HK-2 (cell line): Measurements from ENCODE around the gene GSTM4.
"Not testable (repeated sequence)": the region's sequence is repeated elsewhere in the genome, so short reads cannot be mapped to it uniquely, and the experiment has no call there.

Source experiments
- DNase-seq: peaks from one replicate; pipeline ENCODE4 v3.0.0-alpha.2; 2018; ENCODE audit not compliant: unreplicated experiment

GSTM4 gene

DNA sequence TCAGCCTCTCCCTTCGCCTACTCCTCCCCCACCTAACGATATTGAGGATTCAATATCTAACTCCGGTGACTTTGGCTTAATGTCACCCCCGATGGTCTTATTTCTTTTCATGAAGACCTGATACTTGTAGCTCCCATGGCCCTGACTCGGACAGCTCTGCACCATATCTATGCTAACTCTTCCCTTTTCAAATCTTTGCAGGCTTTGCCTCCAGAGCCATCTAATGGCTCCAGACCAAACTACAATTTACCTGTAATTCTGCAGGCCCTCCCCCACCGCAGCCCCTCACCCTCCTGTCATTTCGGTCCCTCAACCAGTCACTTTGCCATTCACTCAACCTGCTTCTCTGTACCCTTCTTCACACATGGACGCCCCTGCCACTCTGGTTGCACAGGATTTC is 48.3 kb downstream of the GSTM4 start:
- DNase-seq: no peak

DNA sequence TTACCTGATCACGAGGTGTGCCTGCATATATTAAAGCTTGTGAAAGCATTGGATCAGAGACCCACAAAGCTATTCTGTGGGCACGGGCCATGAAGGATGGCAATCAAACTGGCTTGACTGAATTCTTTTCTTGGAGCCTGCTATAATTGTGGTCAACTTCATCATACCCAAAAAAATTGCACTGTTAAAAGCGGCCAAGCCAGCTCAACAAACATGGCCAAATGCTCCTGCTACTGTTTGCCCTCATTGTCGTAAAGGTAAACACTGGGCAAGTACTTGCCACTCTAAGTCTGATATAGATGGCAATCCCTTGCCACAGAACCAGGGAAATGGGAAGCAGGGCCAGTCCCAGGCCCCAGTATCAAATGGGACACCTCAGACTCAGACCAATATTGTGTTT is 49.5 kb downstream of the GSTM4 start:
- no peak for DNase-seq

DNA sequence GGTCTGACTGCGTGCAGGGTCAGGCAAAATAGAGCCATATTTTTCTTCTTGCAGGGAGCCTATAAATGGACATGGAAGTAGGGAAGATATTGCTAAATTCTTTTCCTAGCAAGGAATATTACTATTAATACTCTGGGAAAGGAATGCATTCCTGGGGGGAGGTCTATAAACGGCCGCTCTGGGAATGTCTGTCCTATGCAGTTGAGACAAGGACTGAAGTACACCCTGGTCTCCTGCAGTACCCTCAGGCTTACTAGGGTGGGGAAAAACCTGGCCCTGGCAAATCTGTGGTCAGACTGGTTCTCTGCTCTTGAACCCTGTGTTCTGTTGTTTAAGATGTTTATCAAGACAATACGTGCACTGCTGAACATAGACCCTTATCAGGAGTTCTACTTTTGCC is 53.0 kb downstream of the GSTM4 start:
- DNase-seq: not testable (repeated sequence)

DNA sequence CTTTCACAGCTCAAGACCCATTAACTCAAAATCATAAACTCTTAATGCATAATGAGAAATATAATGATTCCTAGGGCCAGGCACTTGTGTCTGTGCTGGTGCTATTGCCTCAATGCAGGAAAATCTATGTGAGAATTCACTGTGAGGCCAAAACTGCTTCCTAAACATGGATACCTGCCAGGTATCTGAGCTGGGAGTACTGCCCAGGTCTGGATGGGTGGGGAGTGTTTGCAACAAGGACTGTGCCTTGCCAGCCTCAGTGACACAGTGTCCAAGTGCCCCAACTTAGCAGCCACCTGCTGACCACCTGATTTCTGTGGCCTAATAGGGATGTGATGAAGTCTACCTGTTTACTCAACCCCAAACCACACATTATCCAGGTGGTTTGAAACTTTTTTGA is 53.9 kb downstream of the GSTM4 start:
- not testable (repeated sequence) for DNase-seq
